Measurements from ENCODE around the gene EML2. TPM values are rescaled to one million over a fixed set of nuclear protein-coding genes. Genes with fewer than 3 reads are reported as not detected.

The EML2 gene
- total and polyA plus RNA-seq, 5 experiments from 2014 or later: 8.8 to 56.8 (median 17.8) TPM

DNA sequence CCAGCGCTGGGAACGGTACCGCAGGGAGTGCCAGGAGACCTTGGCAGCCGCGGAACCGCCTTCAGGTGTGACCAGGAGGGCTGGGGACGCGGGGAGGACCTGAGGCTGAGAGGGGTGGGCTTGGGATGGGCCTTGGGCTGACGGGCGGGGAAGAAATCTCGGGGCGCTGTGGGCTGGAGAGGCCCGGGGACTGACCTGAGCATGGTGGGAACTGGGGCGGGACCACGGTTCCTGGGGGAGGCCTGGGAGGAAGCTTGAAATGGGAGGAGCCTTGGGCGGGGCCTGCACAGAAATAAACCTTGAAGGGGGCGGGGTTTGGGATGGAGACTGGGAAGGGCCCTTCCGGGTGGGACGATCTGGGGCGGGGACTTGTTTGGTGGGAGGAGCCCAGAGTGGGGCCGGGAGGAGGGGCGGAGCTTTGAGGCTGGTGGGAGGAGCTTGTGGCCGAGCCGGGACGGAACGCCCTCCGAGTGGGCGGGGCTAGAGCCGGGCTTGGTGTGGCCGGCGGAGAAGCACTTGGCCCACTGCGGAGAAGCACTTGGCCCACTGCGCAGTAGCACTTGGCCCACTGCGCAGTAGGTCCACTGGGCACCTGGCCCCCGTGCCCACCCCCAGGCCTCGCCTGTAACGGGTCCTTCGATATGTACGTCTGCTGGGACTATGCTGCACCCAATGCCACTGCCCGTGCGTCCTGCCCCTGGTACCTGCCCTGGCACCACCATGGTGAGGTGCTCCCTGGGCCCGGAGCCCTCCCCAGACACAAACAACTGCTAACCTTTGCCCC lies 31.7 kb upstream of the EML2 start:
- Mint-ChIP-seq H3K4me1 (peaks cover 19 to 40% (median 35%) of the 10 kb centered on the region in 4 donors), H3K27ac (peak overlapping the region in 4 of 10 donors; percentile 44 to 84 (median 64)), H3K4me3 (peak overlapping the region; percentile 24 to 95 (median 64)), H3K36me3 (peaks cover 0 to 2% (median 0%) of the 10 kb centered on the region in 3 donors), H3K9me3 (no peaks in the 10 kb centered on the region), H3K27me3 (peaks cover 0 to 7% (median 3%) of the 10 kb centered on the region in 5 donors)
- ATAC-seq (peak; percentile 10 to 34), DNase-seq (peak; percentile 28 to 74 (median 42))
- POLR2A ChIA-PET: interaction anchor here (0.5 to 1.6 kb wide), 3 partner anchors 10 to 204 kb away, joined by 3 to 6 read pairs (median 3); partner anchors contain the start of gene QPCTL

- H3K9me3 Mint-ChIP-seq: no peaks in the 10 kb centered on the region
- peak overlapping the region; percentile 75 to 95 (median 92) for H3K27ac Mint-ChIP-seq
- peak; percentile 56 for ATAC-seq
- H3K36me3 Mint-ChIP-seq: peaks cover 0 to 2% (median 0%) of the 10 kb centered on the region in 3 donors
- peak in 5 of 10 donors; percentile 27 to 44 (median 33) for DNase-seq
- POLR2A ChIA-PET: interaction anchor here (0.9 to 1.9 kb wide), 4 partner anchors 9 to 48 kb away, joined by 3 to 5 read pairs (median 4); no protein-coding TSS in a partner anchor
- peak overlapping the region; percentile 85 to 97 (median 94) for H3K4me3 Mint-ChIP-seq
- H3K27me3 Mint-ChIP-seq: peaks cover 0 to 12% (median 3%) of the 10 kb centered on the region in 5 donors
- H3K4me1 Mint-ChIP-seq: peaks cover 19 to 42% (median 37%) of the 10 kb centered on the region in 4 donors
These were observed 29.2 kb upstream of the EML2 start for GRCh38 chr19:45668342-45668871.

GRCh38 chr19:45667620-45668341 lies 28.6 kb upstream of the EML2 start, which contains the start of gene GIPR:
TSS of gene GIPR (plus strand) at chr19:45668221. CDS start at chr19:45669521, 1,300 bp downstream.
- H3K9me3 Mint-ChIP-seq: no peaks in the 10 kb centered on the region
- H3K4me1 Mint-ChIP-seq: peaks cover 19 to 42% (median 37%) of the 10 kb centered on the region in 4 donors
- DNase-seq: peak in 8 of 10 donors; percentile 27 to 68 (median 35)
- ATAC-seq: peak; percentile 41 to 52
- H3K4me3 Mint-ChIP-seq: peak within 1 kb of the TSS; percentile 85 to 97 (median 94)
- peaks cover 0 to 2% (median 0%) of the 10 kb centered on the region in 3 donors for H3K36me3 Mint-ChIP-seq
- H3K27ac Mint-ChIP-seq: peak within 1 kb of the TSS; percentile 75 to 95 (median 92)
- H3K27me3 Mint-ChIP-seq: peaks cover 0 to 12% (median 3%) of the 10 kb centered on the region in 5 donors
- POLR2A ChIA-PET: interaction anchor here (0.6 to 1.1 kb wide), 5 partner anchors 9 to 202 kb away, joined by 3 to 5 read pairs (median 3); partner anchors contain the start of gene SNRPD2

GRCh38 chr19:45664575-45664974 lies 25.4 kb upstream of the EML2 start:
- no peak for ATAC-seq
- Mint-ChIP-seq H3K27me3 (peaks cover 4 to 11% (median 9%) of the 10 kb centered on the region in 5 donors), H3K4me3 (no peak overlapping the region), H3K36me3 (no peaks in the 10 kb centered on the region), H3K9me3 (no peaks in the 10 kb centered on the region), H3K4me1 (peaks cover 16 to 29% (median 23%) of the 10 kb centered on the region in 4 donors), H3K27ac (peak overlapping the region in 1 of 10 donors; percentile 0)
- POLR2A ChIA-PET: interaction anchor here (0.7 kb wide), 1 partner anchor 107 kb away, joined by 3 read pairs; no protein-coding TSS in a partner anchor
- DNase-seq: no peak

- POLR2A ChIA-PET: no interaction called here
- Mint-ChIP-seq H3K4me3 (peak overlapping the region in 1 of 10 donors; percentile 73), H3K27ac (peak overlapping the region in 1 of 10 donors; percentile 29), H3K36me3 (no peaks in the 10 kb centered on the region), H3K9me3 (no peaks in the 10 kb centered on the region), H3K27me3 (peaks cover 2 to 13% (median 10%) of the 10 kb centered on the region in 5 donors), H3K4me1 (peaks cover 14 to 21% (median 15%) of the 10 kb centered on the region in 4 donors)
- ATAC-seq (no peak), DNase-seq (no peak)
These were observed 24.6 kb upstream of the EML2 start for GRCh38 chr19:45663800-45664199.

DNA sequence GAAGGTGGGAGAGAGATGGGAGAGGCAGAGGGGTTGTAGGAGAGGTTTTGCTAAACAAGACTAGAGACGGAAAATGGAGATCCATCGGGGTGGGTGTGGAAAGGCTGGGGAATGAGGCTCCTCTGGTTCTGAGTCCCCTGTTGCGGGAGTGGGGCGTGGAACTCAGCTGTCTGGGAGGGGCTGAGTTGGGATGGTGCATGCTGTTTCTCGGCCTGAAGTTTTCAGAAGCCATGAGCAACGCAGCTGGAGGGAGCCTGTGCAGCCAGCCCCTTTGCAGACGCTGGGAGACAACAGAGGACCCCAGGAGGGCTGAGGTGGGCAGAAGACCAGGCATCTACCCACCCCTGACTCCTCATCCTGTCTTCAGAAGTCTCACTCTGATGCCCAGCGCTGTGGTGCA lies 21.4 kb upstream of the EML2 start:
- ATAC-seq (no peak), DNase-seq (no peak)
- Mint-ChIP-seq H3K4me3 (no peak overlapping the region), H3K36me3 (no peaks in the 10 kb centered on the region), H3K9me3 (no peaks in the 10 kb centered on the region), H3K27ac (no peak overlapping the region), H3K27me3 (peaks cover 2 to 15% (median 10%) of the 10 kb centered on the region in 5 donors), H3K4me1 (peaks cover 0 to 6% (median 3%) of the 10 kb centered on the region in 4 donors)
- POLR2A ChIA-PET: interaction anchor here (0.6 kb wide), 1 partner anchor 16 kb away, joined by 3 read pairs; no protein-coding TSS in a partner anchor

- peaks cover 0 to 5% (median 2%) of the 10 kb centered on the region in 4 donors for H3K4me1 Mint-ChIP-seq
- no peak overlapping the region for H3K4me3 Mint-ChIP-seq
- no peak for ATAC-seq
- H3K36me3 Mint-ChIP-seq: no peaks in the 10 kb centered on the region
- POLR2A ChIA-PET: interaction anchor here (1.1 kb wide), 1 partner anchor 14 kb away, joined by 4 read pairs; no protein-coding TSS in a partner anchor
- H3K9me3 Mint-ChIP-seq: no peaks in the 10 kb centered on the region
- peak overlapping the region in 1 of 10 donors; percentile 65 for H3K27ac Mint-ChIP-seq
- DNase-seq: no peak
- peaks cover 2 to 15% (median 5%) of the 10 kb centered on the region in 5 donors for H3K27me3 Mint-ChIP-seq
These were observed 20.0 kb upstream of the EML2 start for GRCh38 chr19:45659096-45659729.

- POLR2A ChIA-PET: no interaction called here
- DNase-seq: no peak
- no peaks in the 10 kb centered on the region for H3K36me3 Mint-ChIP-seq
- no peak overlapping the region for H3K4me3 Mint-ChIP-seq
- no peak overlapping the region for H3K27ac Mint-ChIP-seq
- ATAC-seq: no peak
- peaks cover 0 to 5% (median 0%) of the 10 kb centered on the region in 4 donors for H3K4me1 Mint-ChIP-seq
- peaks cover 2 to 15% (median 5%) of the 10 kb centered on the region in 5 donors for H3K27me3 Mint-ChIP-seq
- H3K9me3 Mint-ChIP-seq: no peaks in the 10 kb centered on the region
These were observed 18.4 kb upstream of the EML2 start for GRCh38 chr19:45657520-45658167.

DNA sequence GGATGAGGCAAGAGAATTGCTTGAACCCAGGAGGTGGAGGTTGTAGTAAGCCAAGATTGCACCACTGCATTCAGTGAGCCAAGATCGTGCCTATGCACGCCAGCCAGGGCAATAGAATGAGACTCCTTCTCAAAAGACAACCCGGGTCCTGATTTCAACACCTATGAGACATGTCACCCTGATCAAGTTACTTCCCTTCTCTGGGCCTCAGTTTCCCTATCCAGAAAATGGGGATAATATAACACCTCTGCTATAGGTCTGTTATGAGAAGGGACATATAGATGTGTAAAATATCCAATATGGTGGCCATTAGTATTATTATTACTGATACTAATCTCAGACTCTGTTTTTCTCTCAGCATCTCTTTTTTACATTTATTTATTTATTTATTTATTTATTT lies 15.9 kb upstream of the EML2 start:
- H3K27ac Mint-ChIP-seq: no peak overlapping the region
- peaks cover 0 to 11% (median 4%) of the 10 kb centered on the region in 5 donors for H3K27me3 Mint-ChIP-seq

DNA sequence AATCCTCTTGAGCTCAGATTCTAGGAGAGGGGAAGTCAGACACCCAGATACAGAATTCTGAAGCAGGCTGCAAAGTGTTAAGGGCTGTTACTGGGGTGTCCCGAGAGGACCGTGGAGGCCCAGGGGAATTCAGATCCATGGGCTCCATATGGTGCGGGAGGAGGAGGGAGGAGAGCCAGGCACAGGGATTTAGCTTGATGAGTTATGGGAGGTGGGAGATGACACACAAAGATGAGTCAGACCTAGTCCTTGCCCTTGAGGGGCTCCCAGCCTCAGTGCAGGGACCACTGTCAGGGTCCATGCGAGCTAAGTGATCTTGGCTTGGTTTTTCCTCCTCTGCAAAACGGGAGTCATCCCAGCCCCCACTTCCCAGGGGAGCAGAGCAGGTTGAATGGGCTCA lies 14.4 kb upstream of the EML2 start:
- no peak for ATAC-seq
- Mint-ChIP-seq H3K27ac (peak overlapping the region in 1 of 10 donors; percentile 34), H3K27me3 (peaks cover 0 to 7% (median 2%) of the 10 kb centered on the region in 5 donors), H3K9me3 (no peaks in the 10 kb centered on the region), H3K4me1 (peaks cover 0 to under 1% (median 0%) of the 10 kb centered on the region in 4 donors), H3K4me3 (no peak overlapping the region), H3K36me3 (no peaks in the 10 kb centered on the region)
- POLR2A ChIA-PET: interaction anchor here (0.6 to 0.7 kb wide), 2 partner anchors 146 to 740 kb away, joined by 3 to 4 read pairs; no protein-coding TSS in a partner anchor
- no peak for DNase-seq

More for the DNA sequence above, 15.9 kb upstream of the EML2 start:
- Mint-ChIP-seq H3K9me3 (no peaks in the 10 kb centered on the region), H3K36me3 (no peaks in the 10 kb centered on the region), H3K4me1 (peaks cover 0 to 5% (median 0%) of the 10 kb centered on the region in 4 donors), H3K4me3 (no peak overlapping the region)
- ATAC-seq: no peak
- POLR2A ChIA-PET: interaction anchor here (0.6 kb wide), 1 partner anchor 38 kb away, joined by 3 read pairs; no protein-coding TSS in a partner anchor
- no peak for DNase-seq

DNA sequence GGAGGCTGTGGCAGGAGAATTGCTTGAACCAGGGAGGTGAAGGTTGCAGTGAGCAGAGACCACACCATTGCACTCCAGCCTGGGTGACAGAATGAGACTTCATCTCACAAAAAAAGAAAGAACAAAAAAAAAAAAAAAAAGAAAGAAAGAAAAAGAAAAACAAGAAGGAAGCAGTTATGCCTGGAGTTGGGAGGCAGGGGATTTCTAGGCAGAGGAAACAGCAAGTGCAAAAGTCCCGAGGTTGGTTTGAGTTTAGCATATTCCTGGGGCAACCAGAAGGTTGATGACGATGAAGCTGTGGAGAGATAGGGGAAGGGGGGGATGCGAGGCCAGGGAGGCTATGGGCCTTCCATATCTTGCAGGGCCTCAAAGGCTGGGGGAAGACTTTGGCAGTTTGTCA lies 11.5 kb upstream of the EML2 start:
- Mint-ChIP-seq H3K4me3 (no peak overlapping the region), H3K27ac (no peak overlapping the region), H3K27me3 (peaks cover 0 to 10% (median 4%) of the 10 kb centered on the region in 5 donors), H3K9me3 (no peaks in the 10 kb centered on the region), H3K36me3 (no peaks in the 10 kb centered on the region), H3K4me1 (peaks cover 5 to 9% (median 8%) of the 10 kb centered on the region in 4 donors)
- no peak for DNase-seq
- POLR2A ChIA-PET: interaction anchor here (0.7 to 1.0 kb wide), 2 partner anchors 8 to 123 kb away, joined by 4 to 6 read pairs; no protein-coding TSS in a partner anchor
- ATAC-seq: no peak
